GM12878 (cell line): ENCODE results near the gene BTG1. TPM values are rescaled to one million over a fixed set of nuclear protein-coding genes. Genes with fewer than 3 reads are reported as not detected.

Experiments
- ATAC-seq: fragments of 200-7000 bp; cut with Tn5 transposase; 3 replicates; pipeline ENCODE4 v1.9.1; 2020; ENCODE audit warnings: mild to moderate bottlenecking, moderate library complexity
- BruUV-seq: library from RNA; stranded (reverse); fragments of 400-500 nt; replicated peaks from 2 replicates; lab custom pipeline; 2021; lab: Mats Ljungman, UMichigan
- CTCF ChIA-PET: fragments of 300-600 bp; sonication (Branson Sonifier 250); formaldehyde crosslinking; extraction: SDS; loops from one replicate; lab custom pipeline; 2021; ENCODE audit warnings: inconsistent platforms; lab: Yijun Ruan, JAX
- POLR2A ChIA-PET: fragments of 350-600 bp; formaldehyde crosslinking; extraction: SDS; loops from one replicate; lab custom pipeline; 2021; ENCODE audit warnings: inconsistent platforms; lab: Charles Lee
- RAD21 ChIA-PET: fragments of 300-600 bp; sonication (Branson Sonifier 250); formaldehyde crosslinking; loops from one replicate; lab custom pipeline; 2023; ENCODE audit warnings: antibody characterized with exemption; ENCODE audit not compliant: unreplicated experiment; lab: Charles Lee
- SMC1A ChIA-PET: fragments of 300-600 bp; sonication (Branson Sonifier 250); formaldehyde crosslinking; loops from one replicate; lab custom pipeline; 2023; ENCODE audit not compliant: unreplicated experiment, uncharacterized antibody; lab: Charles Lee
- DNase-seq: peaks from one replicate; pipeline ENCODE4 v3.0.0-alpha.2; 2011; ENCODE audit warnings: low read depth, low spot score
- FAIRE-seq: peaks from 3 replicates; lab custom pipeline; 2011; peaks lifted over from hg19 to GRCh38; lab: Jason Lieb, UNC
- H2AFZ ChIP-seq: 2 replicates; pipeline ENCODE4 v1.6.0; 2011; ENCODE audit warnings: low read depth, low read length, control low read depth; ENCODE audit not compliant: control insufficient read depth
- H3K27ac ChIP-seq: 2 replicates; pipeline ENCODE4 v1.5.1; 2011; ENCODE audit warnings: control low read depth; ENCODE audit not compliant: control insufficient read depth, insufficient read depth
- H3K27me3 ChIP-seq, 2 experiments: replicated peaks in 1 of 2; 2 replicates each; pipeline versions ENCODE4 v1.6.0 to v1.6.1; 2011; ENCODE audit warnings: low read length in 1 of 2; ENCODE audit not compliant: control insufficient read depth in 2 of 2, insufficient read depth in 2 of 2
- H3K36me3 ChIP-seq, 2 experiments: 2 replicates each; pipeline ENCODE4 v1.5.1; 2011; ENCODE audit warnings: low read length in 1 of 2; ENCODE audit not compliant: control insufficient read depth in 2 of 2, insufficient read depth in 2 of 2
- H3K4me1 ChIP-seq: 2 replicates; pipeline ENCODE4 v1.6.1; 2011; ENCODE audit warnings: mild to moderate bottlenecking, low read length, moderate library complexity, mixed read lengths; ENCODE audit not compliant: control insufficient read depth, insufficient read depth
- H3K4me2 ChIP-seq: 2 replicates; pipeline ENCODE4 v1.6.0; 2011; ENCODE audit warnings: control low read depth; ENCODE audit not compliant: control insufficient read depth, insufficient read depth
- H3K4me3 ChIP-seq: fragments of 200-600 bp; sonication (generic); 2 replicates; pipeline ENCODE4 v1.5.1; 2016
- H3K79me2 ChIP-seq: 2 replicates; pipeline ENCODE4 v1.6.0; 2011; ENCODE audit warnings: low read length; ENCODE audit not compliant: control insufficient read depth, insufficient read depth
- H3K9ac ChIP-seq: 2 replicates; pipeline ENCODE4 v1.8.0; 2011; ENCODE audit warnings: low read length, control low read depth, mixed read lengths; ENCODE audit not compliant: control insufficient read depth, insufficient read depth
- H3K9me3 ChIP-seq: replicated peaks from 3 replicates; pipeline ENCODE4 v1.5.1; 2011; ENCODE audit warnings: mild to moderate bottlenecking, low read length; ENCODE audit not compliant: control insufficient read depth, insufficient read depth
- H4K20me1 ChIP-seq: 2 replicates; pipeline ENCODE4 v1.6.0; 2011; ENCODE audit not compliant: control insufficient read depth, insufficient read depth
- KLF5 ChIP-seq: fragments of 450-650 bp; IDR thresholded peaks from 2 replicates; pipeline ENCODE4 v1.6.1; 2014; ENCODE audit warnings: mild to moderate bottlenecking; ENCODE audit not compliant: partially characterized antibody
- MYB ChIP-seq: fragments of 150-350 bp; IDR thresholded peaks from 2 replicates; pipeline ENCODE4 v1.6.1; 2014; ENCODE audit warnings: mild to moderate bottlenecking, low read depth, low read length, borderline replicate concordance
- SPI1 ChIP-seq: IDR thresholded peaks from 2 replicates; pipeline ENCODE4 v1.6.1; 2011; ENCODE audit warnings: low read depth, mild to moderate bottlenecking, low read length, moderate library complexity, borderline replicate concordance; ENCODE audit not compliant: insufficient read depth
- ZNF24 ChIP-seq: fragments of 450-650 bp; IDR thresholded peaks from 2 replicates; pipeline ENCODE4 v1.6.1; 2017; ENCODE audit warnings: antibody characterized with exemption, mild to moderate bottlenecking
- ZNF274 ChIP-seq: IDR thresholded peaks from one replicate; pipeline ENCODE4 v1.8.0; 2011; ENCODE audit not compliant: insufficient read length, insufficient read depth
- ZZZ3 ChIP-seq: IDR thresholded peaks from 2 replicates; pipeline ENCODE4 v1.6.1; 2011; ENCODE audit warnings: low read depth; ENCODE audit not compliant: control insufficient read depth, insufficient read length
- WGBS: methylation state at CpG from one replicate; pipeline ENCODE4 v1.1.6; 2016; ENCODE audit warnings: low lambda C conversion rate; ENCODE audit not compliant: insufficient replicate concordance, insufficient coverage; ENCODE audit errors: missing lambda C conversion rate; 5-methylcytosine and 5-hydroxymethylcytosine counted together
- in situ Hi-C: fragments of 300-500 bp; cut with MboI; formaldehyde crosslinking; loops from 9 replicates; pipeline ENCODE4 v1.14.3; 2018; ENCODE audit warnings: mixed read lengths
- intact Hi-C: fragments of 100-400 bp; cut with micrococcal nuclease; formaldehyde crosslinking; loops from one replicate; pipeline ENCODE4 v1.14.2; 2022; ENCODE audit not compliant: unreplicated experiment
- polyA plus RNA-seq, 11 experiments: library from polyadenylated mRNA; depleted of rRNA in 4 of 11; unstranded in 6 of 11; stranded (reverse) in 5 of 11; fragments of >200 nt; fragmentation: Nextera tagmentation in 4 of 11; fragmentation: Illumina TruSeq in 1 of 11; extraction: Ambion mirVana in 4 of 11; extraction: Trizol in 1 of 11; gene quantifications; 1 replicate in 1 of 11; 2 replicates in 10 of 11; pipeline versions ENCODE4 v1.2.1 to v1.2.3, GENCODE V29; 2011 to 2016; ENCODE audit warnings: inconsistent platforms in 2 of 11, missing spikeins in 2 of 11, low read depth in 1 of 11
- total RNA-seq, 4 experiments: library from RNA; depleted of rRNA in 3 of 4; stranded (reverse); fragments of >200 nt in 3 of 4; fragmentation: Illumina TruSeq in 1 of 4; extraction: Trizol in 1 of 4; gene quantifications; 2 replicates each; pipeline versions ENCODE4 v1.2.1 to v1.2.3, GENCODE V29; 2013 to 2021
- TF ChIP-seq, protein P1 (sequence below): fragments of 450-650 bp; IDR thresholded peaks from 2 replicates; pipeline ENCODE4 v1.6.1; 2016; ENCODE audit warnings: mild to moderate bottlenecking

BTG1 gene
- total and polyA plus RNA-seq, 10 of the 15 experiments (the other 5 are each of a cell fraction or from before 2014, with no cell fraction given): 23.7 to 194 (median 56.4) TPM

DNA sequence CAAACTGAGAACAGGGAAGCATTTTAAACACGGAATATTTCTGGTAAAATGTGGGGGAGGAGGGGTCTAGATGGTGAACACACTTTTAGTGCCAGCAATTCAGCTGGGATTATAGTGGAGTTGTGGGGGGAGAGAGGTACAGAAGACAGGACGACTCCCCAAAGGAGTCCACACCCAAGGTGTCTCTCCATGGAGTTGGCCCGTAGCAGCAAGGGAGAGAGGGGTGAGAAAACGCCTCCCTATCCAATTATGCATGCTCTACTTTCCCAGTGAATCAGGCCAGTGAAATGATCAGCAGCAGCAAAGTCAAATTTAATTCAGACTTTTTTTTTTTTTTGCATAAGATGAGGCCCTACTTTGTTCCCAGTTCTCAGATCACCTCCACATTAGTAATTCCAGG, 38.6 kb downstream of the BTG1 start:
- WGBS: 92% methylated on average over 4 of the region's 4 CpGs
- Histone ChIP-seq H3K27ac (no peak overlapping the region), H3K4me2 (no peak overlapping the region), H3K36me3 (no peaks in the 10 kb centered on the region), H3K27me3 (no peaks in the 10 kb centered on the region), H3K79me2 (peaks cover 3% of the 10 kb centered on the region), H2AFZ (no peak overlapping the region), H3K9me3 (no peaks in the 10 kb centered on the region), H3K4me3 (no peak overlapping the region), H3K4me1 (peaks cover 2% of the 10 kb centered on the region), H3K9ac (no peak overlapping the region), H4K20me1 (no peaks in the 10 kb centered on the region)
- no peak for TF ChIP-seq ZZZ3
- FAIRE-seq: no peak
- ChIA-PET POLR2A (interaction anchor here (1.1 to 1.8 kb wide), 3 partner anchors 11 to 29 kb away, joined by 4 to 6 read pairs (median 6); no protein-coding TSS in a partner anchor), CTCF (interaction anchor here (0.6 to 0.8 kb wide), 4 partner anchors 18 to 726 kb away, joined by 3 to 4 read pairs (median 3); no protein-coding TSS in a partner anchor), SMC1A (interaction anchor here (0.7 to 2.3 kb wide), 9 partner anchors 8 to 465 kb away, joined by 3 to 8 read pairs (median 4); no protein-coding TSS in a partner anchor), RAD21 (interaction anchor here (0.7 to 3.2 kb wide), 2 partner anchors 12 to 27 kb away, joined by 3 to 11 read pairs; no protein-coding TSS in a partner anchor)
- no TSS peak for BruUV-seq
- DNase-seq: no peak
- intact Hi-C loops: no loop called here
- ATAC-seq: no peak
- in situ Hi-C loops: no loop called here

DNA sequence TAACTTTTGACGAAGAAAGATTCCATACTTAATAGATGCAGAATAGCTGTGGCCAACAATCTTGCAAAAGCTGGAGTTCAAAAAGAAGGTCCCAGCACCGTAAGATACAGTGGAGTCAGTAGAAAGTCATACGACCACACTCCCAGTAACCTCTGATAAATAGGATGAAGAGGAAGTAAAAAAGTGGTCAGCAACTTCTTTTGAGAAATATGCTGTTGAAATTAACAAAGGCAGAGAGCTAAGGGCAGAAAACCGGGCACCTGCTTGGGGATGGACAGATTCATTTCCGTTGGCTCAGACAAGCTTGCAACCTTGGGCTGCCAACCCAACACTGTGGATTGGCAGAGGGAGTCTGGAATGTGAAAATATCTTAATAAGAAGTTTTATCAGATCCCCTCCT, 40.0 kb downstream of the BTG1 start:
- DNase-seq: no peak

More for the DNA sequence above, 40.0 kb downstream of the BTG1 start:
- no TSS peak for BruUV-seq
- TF ChIP-seq KLF5 (no peak), ZNF274 (no peak), MYB (no peak), SPI1 (no peak), ZNF24 (no peak)
- TF ChIP-seq, protein P1, sequence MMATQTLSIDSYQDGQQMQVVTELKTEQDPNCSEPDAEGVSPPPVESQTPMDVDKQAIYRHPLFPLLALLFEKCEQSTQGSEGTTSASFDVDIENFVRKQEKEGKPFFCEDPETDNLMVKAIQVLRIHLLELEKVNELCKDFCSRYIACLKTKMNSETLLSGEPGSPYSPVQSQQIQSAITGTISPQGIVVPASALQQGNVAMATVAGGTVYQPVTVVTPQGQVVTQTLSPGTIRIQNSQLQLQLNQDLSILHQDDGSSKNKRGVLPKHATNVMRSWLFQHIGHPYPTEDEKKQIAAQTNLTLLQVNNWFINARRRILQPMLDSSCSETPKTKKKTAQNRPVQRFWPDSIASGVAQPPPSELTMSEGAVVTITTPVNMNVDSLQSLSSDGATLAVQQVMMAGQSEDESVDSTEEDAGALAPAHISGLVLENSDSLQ: no peak
- TF ChIP-seq, all 136 proteins: peak for 0
- Histone ChIP-seq H3K79me2 (no peaks in the 10 kb centered on the region), H3K36me3 (no peaks in the 10 kb centered on the region), H3K9ac (no peak overlapping the region), H3K27ac (no peak overlapping the region), H3K27me3 (no peaks in the 10 kb centered on the region), H3K9me3 (no peaks in the 10 kb centered on the region; the same call in 2 of the 3 replicates), H3K4me1 (no peaks in the 10 kb centered on the region), H4K20me1 (no peaks in the 10 kb centered on the region), H2AFZ (no peak overlapping the region; the same call in 1 of the 2 replicates), H3K4me2 (no peak overlapping the region), H3K4me3 (no peak overlapping the region)
- intact Hi-C loops (no loop called here), in situ Hi-C loops (no loop called here)
- FAIRE-seq (no peak), ATAC-seq (no peak; the same call in 2 of the 3 replicates)
- WGBS: 69% methylated on average over 5 of the region's 5 CpGs
- CTCF ChIA-PET: interaction anchor here (0.7 to 1.5 kb wide), 6 partner anchors 7 to 21 kb away, joined by 3 to 4 read pairs (median 4); no protein-coding TSS in a partner anchor
- RAD21 ChIA-PET: interaction anchor here (1.0 to 3.2 kb wide), 4 partner anchors 9 to 33 kb away, joined by 3 to 11 read pairs (median 5); no protein-coding TSS in a partner anchor
- SMC1A ChIA-PET: interaction anchor here (0.8 to 2.3 kb wide), 12 partner anchors 8 to 303 kb away, joined by 3 to 8 read pairs (median 5); no protein-coding TSS in a partner anchor
- POLR2A ChIA-PET: interaction anchor here (0.8 to 1.4 kb wide), 4 partner anchors 8 to 32 kb away, joined by 3 to 4 read pairs (median 3); no protein-coding TSS in a partner anchor
